Stimulated activated CD4-positive, alpha-beta T cell treated with anti-CD3 and anti-CD28 coated beads, TNF-alpha, amount 100 ng/mL, for 1 hour (primary cell): ENCODE results near the gene RPS6KB2.

Experiments used
- DNase-seq, 3 donors: peaks; one replicate each; pipeline ENCODE4 v3.0.0-alpha.2; 2020; ENCODE audit warnings: low read depth in 3 of 3, low spot score in 1 of 3

Gene RPS6KB2

DNA sequence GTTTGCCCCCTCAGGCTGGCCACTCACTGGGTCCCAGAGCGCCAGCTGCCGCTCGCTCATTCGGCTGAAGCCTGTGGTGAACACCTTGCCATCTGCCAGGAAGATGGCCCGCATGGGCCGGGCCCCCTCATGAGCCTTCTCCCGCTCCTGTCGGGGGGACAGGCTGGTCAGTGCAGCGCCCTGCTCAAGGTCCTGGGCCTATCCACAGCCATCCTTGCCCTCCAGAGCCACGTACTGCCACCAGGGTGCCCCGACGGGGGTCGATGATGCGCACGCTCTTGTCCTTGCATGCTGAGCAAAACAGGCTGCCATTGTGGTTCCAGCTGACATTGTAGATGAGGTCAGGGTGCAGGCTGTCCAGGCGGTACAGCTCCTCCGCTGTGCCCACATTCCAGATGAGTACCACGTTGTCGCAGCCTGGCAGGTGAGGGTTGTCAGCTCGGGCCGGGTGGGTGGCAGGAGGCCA lies 12.8 kb downstream of the RPS6KB2 start:
- no peak for DNase-seq

DNA sequence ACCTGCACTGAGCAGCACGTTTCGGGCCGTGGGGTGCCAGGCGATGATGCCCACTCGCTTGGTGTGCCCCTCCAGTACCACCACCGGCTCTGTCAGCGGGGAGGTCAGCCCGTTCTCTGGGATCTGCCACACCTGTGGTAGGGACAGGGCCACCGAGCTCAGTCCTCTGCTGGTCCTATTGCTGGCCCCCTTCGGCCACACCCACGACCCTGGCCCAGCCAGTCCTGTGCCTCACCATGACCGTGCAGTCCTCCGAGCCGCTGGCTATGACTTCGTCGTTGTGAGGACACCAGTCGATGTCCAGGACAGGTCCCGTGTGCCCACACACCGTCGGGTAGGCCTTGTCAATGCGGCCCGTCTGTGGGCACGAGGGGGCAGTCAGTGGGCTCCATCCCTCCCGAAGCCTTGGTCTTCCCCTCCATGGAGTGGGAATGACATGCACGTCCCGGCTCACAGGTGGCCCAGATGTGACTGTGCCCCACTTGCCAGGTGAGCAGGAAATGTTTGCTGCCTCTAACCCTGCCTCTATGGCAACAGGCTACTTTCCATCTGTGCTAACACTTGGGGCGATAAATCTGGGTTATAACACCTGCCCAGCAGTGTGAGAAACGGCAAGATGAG lies 13.5 kb downstream of the RPS6KB2 start:
- no peak for DNase-seq

DNA sequence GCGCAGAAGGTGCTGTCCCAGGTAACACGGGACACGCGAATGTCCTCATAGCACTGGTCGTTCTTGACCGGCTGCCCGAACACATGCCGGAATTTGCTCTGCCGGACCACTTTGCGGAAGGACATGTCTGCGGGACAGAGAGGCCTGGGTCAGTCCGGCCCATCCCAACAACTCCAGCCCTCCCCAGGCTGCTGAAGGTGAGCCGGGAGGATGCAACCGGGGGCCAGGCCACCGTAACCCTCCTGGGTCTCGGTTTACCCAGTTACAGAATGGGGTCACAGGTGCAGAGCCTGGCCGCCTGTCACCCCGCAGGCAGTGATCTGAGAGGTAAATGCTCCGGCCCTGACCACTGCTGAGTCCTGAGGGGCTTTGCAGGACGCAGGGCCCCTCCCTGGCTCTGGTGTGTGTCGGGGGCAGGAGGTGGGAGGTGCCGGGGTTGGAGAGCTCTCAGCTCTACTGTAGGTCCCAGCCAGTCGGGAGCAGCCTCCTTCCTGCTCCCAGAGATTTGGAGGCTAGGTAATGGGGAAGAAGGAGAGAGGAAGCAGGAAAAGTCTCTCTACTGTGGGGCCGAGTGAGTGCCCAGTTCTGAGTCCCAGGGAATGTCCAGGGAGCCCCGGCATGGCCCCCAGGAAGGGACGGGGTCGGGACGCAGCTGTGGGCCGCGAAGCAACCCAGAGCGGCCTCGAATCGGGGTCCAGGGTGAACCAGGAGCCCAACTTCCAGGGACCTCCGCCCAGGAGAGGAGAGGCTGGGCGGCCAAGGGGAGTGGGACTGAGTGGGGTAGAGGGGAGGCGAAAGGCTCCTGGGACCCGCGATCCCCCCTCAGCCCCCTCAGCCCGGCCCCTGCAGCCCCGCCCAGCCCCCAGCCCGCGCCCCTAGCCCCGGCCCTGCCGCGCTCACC lies 14.5 kb downstream of the RPS6KB2 start:
- no peak for DNase-seq

DNA sequence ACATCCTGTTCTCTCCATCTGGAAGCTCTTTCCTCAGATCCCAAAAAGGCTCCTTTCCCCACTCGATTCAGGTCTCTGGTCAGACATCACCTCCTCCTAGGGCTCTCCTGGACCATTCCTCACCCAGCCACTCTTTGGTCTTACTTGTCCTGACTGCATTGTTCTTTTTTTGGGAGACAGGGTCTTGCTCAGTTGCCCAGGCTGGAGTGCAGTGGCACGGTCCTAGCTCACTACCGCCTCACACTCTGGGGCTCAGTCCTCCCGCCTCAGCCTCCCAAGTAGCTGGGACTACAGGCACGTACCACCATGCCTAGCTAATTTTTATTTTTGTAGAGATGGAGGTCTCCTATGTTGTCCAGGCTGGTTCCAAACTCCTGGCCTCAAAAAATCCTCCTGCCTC lies 17.2 kb downstream of the RPS6KB2 start:
- DNase-seq = no peak

DNA sequence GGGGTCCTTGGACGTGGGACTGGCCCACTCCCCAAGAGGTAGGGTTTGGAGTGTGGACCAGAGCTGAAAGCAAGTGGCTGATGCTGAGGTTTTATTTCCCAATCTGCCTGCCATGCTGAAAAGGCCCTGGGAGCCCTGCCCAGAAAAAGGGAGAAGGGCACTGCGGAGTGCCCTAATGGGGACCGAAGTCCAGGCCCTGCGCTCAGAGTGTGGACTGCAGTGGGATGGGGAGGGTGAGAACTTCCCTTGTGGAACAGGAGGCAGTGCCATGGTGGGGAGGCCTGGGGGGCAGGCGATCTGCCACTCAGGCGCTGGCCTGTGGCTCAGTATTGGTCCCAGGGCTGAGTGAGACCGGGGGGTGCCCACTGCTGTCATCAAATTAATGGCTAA lies 19.9 kb downstream of the RPS6KB2 start:
- DNase-seq = no peak

DNA sequence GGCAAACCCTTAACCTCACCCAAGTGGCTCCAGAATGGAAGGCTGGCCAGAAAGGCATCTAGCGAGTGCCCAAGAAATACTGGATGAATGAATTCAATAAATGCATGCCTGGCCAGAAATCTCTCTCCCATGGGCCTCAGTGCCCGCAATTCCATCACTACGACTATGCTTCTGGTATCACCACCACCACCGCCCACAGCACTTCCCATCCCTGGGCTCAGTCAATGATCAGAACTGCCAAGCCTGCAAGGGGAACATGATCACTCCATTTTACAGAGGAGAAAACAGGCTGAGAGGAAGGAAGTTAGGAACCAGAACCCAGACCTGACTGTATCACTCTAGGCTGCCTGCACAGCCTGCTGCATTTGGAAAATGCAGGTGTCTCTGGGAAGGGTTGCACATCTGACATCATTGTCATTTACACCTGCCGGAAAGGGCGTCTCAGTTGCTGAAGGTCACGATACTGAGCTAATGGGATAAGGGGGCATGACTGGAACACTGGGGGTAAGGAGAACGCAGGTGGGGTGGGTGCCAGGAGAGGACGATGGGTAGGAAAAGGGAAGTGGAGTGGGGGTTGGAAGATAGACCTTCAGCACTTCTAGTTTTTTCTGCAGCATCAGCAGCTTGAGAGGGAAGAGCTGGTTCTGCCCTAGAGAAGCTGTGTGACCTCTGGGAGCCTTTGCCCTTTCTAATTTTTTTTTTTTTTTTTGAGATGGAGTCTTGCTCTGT lies 21.0 kb downstream of the RPS6KB2 start:
- no peak for DNase-seq

DNA sequence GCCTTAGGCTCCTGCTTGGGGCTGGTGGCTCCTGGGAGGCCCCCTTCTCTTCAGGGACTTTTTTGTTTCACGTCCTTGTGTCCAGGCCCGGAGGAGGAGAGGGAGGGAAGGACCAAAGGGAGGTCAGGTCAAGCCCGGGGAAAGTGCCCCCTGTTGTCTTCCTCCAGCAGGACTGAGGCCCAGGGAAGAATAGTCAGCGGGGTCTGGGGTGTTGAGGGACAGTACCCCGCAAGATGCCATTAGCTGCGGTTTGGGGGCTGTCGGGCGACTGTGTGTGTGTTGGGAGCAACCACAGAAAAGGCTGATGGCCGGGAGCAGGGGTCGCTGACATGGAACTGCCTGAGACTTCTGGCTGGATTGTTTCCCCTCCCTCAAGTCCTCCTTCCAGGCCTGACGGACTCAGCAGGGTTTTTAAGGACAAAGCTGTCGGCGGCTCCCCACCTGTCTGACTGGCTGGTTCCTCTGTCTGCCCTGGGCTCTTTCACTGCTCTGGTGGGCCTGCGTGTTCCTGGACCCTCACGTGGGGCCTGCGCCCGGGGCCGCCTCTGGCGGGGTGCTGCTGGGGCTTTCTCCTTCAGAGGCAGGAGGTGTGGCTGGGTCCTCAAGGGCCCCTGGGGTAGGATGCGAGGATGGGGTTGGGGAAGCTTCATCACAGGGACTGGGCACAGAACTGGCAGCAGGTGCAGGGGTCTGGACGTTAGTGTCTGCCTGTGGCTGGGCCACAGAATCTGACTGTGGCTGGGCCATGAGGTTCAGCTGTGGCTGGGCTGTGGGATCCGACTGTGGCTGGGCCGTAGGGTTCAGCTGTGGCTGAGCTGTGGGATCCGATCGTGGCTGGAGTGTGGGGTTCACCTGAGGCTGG lies 22.7 kb downstream of the RPS6KB2 start:
- DNase-seq = no peak

DNA sequence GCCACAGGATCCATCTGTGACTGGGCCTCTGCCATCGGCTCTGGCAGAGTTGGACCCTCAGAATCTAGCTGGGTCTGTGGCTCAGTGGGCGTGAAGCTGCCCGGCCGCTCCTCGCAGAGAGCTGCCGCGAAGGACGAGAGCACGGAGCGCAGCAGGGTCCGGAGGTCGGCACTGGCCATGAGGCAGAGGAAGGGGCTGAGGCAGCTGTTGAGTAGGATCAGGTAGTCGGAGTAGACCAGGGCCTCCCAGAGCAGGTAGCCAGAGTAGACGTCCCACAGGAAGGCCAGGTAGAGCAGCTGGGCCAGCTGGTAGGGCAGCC lies 23.3 kb downstream of the RPS6KB2 start:
- DNase-seq = no peak

DNA sequence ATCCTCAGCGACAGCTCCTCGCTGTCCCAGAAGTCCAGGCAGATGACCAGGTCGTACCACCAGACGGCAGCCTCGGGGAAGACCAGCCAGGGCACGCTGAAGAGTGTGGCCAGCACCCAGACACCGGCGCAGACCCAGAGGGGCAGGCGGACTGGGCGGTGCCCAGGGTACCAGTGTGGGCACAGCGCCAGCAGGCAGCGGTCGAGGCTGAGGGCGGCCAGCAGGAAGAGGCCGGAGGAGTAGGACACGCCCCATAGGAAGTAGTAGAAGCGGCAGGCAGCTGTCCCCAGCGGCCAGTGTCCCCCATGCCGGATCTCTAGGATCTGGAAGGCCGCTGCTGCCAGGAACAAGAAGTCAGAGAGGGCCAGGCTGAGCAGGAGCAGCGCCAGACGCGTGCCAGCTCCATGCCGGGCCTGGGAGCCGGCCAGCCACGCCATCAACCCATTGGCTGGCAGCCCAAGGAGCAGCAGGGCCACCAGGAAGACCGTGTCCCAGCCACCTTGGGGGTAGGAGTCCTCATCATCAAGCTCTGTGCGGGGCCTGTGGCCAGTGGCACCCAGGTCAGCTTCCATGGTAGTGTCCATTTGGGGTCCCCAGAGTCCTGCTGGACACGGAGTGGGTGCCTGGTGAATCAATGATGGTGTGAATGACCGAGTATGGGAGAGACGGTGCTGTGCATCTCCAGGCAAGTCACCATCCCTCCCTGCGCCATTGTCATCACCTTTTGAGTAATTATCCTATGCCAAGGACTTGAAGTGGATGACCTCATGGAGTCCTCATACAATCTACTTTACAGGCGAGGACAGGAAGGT lies 24.1 kb downstream of the RPS6KB2 start, which contains the start of gene GPR152:
Gene GPR152 (minus strand): TSS at position 589 of the 812 bp plus-strand sequence. CDS start 5 bp downstream, at position 584.
- DNase-seq = no peak

DNA sequence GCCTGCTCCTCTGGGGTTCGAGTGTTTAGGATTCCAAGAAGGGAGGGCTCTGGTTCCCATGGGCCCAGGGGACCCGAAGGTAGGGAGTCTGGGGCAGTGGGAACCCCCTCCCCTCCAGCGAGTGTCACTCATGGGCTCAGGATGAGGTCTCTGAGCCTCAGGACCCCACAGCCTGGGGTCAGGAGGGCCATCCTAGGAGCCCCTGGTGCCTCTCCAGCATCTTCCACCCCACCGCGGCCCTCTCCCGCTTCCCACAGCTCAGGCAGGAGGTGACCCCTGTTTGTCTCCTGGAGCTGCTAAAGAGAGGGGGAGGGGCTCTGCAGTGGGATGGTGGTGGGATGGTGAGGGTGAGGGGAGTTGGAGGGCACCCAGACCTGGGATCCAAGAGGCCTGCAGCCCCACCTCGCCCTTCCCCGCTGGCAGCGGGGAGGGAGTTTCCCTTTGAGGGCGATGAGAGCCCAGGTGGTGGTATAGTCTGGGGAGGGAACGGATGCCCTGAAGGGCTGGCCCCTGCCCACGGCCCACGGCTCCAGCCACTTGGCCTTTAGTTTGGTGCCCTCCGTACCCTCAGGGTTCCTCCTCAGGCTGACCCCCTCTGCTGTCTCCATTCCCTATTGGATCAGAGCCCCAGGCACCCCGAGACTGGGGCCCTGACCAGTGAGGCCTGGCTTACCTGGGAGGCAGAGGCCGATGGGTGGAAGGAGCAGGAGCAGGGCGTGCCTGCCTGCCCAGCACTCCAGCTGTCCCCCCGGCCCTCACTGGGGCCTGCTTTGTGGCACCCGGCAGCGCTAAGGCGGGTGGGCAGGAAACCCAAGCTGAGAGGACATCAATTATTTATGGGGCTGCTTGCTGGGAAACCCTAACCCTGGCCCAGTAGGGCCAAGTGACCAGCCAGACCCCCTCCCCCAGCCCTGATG lies 25.8 kb downstream of the RPS6KB2 start:
- DNase-seq = no peak

DNA sequence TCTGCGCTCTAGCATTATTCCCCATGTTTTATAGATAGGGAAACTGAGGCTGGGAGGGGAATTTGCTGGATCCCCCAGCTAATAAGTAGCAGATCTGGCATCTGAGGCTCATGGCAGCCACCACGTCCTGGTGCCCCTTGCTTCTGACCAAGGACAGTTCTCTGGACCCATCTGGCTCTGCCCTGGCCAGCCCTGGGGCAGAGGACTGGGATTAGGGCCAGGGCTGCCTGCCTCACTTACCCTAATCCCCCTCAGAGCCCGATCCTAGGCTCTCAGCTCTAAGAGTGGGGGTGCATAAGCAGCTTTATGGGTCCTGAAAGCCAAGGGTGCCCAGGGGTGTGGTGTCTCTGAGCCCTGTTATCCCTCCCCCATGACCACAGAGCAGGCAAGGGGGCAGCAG lies 26.8 kb downstream of the RPS6KB2 start, which contains the start of gene CABP4:
Gene CABP4 (plus strand): TSS at position 301 of the 400 bp plus-strand sequence. CDS start 70 bp downstream, at position 371.
- DNase-seq = no peak

DNA sequence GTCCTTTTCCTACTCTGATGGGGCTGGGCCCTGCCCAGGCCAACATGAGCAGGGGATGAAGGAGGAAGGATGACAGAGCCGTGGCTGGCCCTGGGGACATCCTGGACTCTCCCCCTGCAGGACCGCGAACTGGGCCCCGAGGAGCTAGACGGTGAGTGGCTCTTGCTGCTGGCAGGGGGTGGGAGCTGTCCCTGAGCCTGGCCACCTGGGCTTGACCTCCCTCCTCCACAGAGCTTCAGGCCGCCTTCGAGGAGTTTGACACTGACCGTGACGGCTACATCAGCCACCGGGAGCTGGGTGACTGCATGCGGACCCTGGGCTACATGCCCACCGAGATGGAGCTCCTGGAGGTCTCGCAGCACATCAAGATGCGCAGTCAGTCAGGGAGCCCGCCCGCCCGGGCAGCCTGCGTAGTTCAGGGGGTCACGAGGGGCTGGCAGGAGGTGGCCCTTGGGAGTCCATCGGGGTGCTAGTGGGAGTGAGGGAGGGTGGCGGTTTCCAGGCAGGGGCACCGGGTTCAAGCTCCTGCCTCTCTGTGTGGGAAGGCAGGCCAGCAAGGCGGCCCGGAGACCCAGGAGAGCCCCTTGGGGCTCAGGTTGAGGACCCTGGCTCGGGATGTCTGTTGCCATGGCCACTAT lies 27.9 kb downstream of the RPS6KB2 start:
- no peak for DNase-seq

DNA sequence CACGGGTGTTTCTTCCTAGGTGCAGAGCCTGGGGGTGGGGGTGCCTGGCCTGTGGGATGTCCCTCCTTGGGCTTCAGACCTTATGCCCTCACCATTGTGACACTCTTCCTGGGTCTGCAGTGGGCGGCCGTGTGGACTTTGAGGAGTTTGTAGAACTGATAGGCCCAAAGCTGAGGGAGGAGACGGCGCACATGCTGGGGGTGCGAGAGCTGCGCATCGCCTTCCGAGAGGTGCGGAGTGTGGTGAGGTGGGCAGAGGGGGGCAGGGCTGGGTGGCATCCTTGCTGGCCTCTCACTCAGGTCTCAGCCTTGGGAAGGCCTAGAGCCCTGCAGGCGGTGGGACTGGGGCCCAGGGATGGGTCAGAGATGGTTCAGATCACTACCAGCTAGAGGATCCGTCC lies 29.2 kb downstream of the RPS6KB2 start:
- no peak for DNase-seq

DNA sequence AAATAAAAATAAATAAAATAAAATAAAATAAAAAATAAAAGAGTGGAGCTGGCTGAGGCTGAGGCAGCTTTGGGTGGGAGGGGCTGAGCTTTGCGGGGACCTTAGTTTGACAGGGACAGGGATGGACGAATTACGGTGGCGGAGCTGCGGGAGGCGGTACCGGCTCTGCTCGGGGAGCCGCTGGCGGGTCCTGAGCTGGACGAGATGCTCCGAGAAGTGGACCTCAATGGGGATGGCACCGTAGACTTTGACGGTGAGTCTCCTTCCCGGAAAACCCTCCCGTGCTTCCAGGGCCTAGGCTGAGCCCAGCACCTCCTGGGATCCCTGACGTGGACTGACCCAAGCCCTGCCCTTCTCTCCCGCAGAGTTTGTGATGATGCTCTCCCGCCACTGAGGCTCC lies 30.0 kb downstream of the RPS6KB2 start:
- DNase-seq = no peak

DNA sequence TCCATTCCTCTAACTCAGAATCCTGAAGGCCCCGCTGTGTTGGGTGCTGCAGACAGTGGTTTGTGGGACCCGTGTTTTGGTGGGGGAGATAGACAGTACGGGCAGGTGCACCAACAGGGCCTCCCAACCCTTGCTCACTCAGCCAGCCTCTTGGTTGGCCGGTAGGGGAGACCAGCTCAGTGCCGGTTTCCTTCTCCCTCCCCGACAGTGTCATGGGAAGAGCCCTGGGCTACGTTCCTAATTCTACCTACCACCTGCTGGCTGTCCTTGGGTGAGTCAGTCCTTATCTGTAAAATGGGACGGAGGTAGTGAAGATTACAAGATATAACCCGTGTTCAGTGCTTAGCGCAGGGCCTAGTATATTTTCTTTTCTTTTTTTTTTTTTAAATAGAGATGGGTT lies 34.9 kb downstream of the RPS6KB2 start:
- DNase-seq = no peak

DNA sequence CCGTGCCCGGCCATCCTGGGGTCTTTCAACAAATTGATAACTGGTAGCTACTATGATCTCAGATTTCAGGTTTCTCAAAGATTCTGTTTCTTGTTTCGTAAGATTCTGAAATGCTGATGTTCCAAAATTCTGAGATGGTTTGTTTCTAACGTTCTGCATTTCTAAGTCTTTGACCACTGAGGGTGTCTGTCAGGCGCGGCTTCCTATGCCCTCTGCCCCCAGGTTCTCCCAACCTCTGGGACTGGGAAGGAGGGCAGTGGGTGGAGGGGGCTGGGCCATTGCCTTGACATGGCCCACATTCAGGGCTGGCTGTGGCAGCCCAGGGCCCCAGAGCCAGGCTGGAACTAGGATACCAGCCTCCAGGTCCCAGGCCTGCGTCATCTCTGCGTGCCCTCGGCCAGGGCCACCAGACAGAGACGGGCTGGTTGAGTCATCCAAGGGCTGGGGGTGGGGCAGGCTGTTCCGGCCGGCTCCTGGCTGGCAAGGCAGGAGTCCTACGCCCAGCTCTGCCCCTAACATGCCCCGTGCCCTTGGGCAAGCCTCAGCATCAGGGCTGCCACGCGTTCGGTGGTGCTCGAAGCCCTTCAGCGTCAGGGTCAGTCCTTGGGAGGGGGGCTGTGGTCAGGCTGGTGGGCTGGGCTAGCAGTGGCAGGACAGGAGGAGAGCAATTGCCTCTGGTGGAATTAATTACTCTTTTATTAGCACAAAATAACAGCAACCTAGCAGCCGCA lies 35.6 kb downstream of the RPS6KB2 start:
- DNase-seq = no peak

DNA sequence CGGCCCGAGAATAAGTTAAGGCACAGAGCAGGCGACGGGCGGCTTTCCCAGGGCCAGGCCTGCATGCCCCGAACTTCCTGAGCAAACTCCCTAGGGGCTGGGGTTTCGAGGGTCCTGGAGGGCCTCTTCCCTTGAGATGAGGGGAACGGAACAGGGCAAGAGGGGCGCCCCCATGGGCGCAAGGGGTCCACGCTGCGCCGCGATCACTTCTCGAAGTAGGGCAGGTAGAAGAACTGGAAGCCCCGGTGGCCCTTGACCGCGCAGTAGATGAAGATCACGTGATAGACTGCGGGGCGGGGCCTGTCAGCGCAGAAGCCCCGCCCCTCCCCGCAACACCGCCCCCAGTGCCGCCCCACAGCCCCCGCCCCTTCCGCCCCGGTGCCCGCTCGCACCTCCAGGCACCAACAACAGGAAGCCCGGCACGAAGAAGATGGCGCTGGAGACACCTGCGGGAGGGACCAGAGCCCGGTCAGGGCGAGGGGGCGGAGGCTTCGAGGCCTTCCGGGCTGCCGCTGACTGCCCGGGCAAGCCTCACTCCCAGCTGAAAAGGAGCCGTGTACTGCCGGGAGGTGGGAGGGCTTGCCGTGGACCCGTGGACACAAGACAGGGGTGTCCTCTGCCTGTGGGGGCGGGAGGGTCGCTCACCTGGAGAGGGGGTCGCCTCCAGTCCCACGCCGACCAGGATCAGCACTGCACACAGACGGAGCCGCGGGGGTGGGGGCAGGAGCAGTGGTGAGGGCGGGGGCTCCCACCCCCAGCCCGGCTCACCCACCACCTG lies 36.3 kb downstream of the RPS6KB2 start:
- DNase-seq = peak; percentile 86 to 89 (median 87)
